ENCODE data around the gene SPTBN1. TPM values are rescaled to one million over a fixed set of nuclear protein-coding genes. Genes with fewer than 3 reads are reported as not detected.

The SPTBN1 gene
- total and polyA plus RNA-seq, 7 experiments from 2014 or later = 43.3 to 207 (median 171) TPM

GRCh38 chr2:54534221-54534620, 78.1 kb downstream of the SPTBN1 start:
- no peak overlapping the region for H3K27ac Mint-ChIP-seq
- intact Hi-C loops (cut with micrococcal nuclease) = no loop called here
- no peaks in the 10 kb centered on the region for H3K36me3 ChIP-seq (ENCODE audit: control insufficient read depth in 2 of 3, insufficient read depth in 3 of 3, low read length in 3 of 3)
- DNase-seq (no peak), ATAC-seq (no peak)
- no peaks in the 10 kb centered on the region for H3K4me1 ChIP-seq (ENCODE audit: control insufficient read depth in 2 of 2, insufficient read depth in 2 of 2, low read length in 2 of 2)
- peaks cover 0 to 9% (median 0%) of the 10 kb centered on the region in 5 donors for H3K36me3 Mint-ChIP-seq
- no peak overlapping the region for H3K4me3 Mint-ChIP-seq
- H3K9me3 Mint-ChIP-seq = no peaks in the 10 kb centered on the region
- CTCF ChIA-PET = no interaction called here
- no peak overlapping the region for H3K27ac ChIP-seq (ENCODE audit: low read depth, low read length)
- peaks cover 0 to 8% (median 4%) of the 10 kb centered on the region in 7 donors for H3K4me1 Mint-ChIP-seq
- H3K9me3 ChIP-seq (ENCODE audit: control insufficient read depth in 2 of 3, low read length in 3 of 3) = no peaks in the 10 kb centered on the region
- no peak overlapping the region for H3K4me3 ChIP-seq (ENCODE audit: low read length)
- POLR2A ChIA-PET = interaction anchor here (0.6 kb wide), 1 partner anchor 634 kb away, joined by 5 read pairs; no protein-coding TSS in a partner anchor
- H3K27me3 Mint-ChIP-seq = peaks cover 0 to 18% (median 0%) of the 10 kb centered on the region in 5 donors
- H3K27me3 ChIP-seq (ENCODE audit: control insufficient read depth in 2 of 2, insufficient read depth in 2 of 2, low read length in 2 of 2) = no peaks in the 10 kb centered on the region

GRCh38 chr2:54534625-54535024, 78.5 kb downstream of the SPTBN1 start:
- Mint-ChIP-seq H3K9me3 (no peaks in the 10 kb centered on the region), H3K27ac (no peak overlapping the region), H3K27me3 (peaks cover 0 to 22% (median 0%) of the 10 kb centered on the region in 5 donors), H3K36me3 (peaks cover 0 to 9% (median 0%) of the 10 kb centered on the region in 5 donors), H3K4me1 (peaks cover 0 to 6% (median 4%) of the 10 kb centered on the region in 7 donors), H3K4me3 (no peak overlapping the region)
- ChIA-PET POLR2A (interaction anchor here (0.6 kb wide), 1 partner anchor 634 kb away, joined by 5 read pairs; no protein-coding TSS in a partner anchor), CTCF (no interaction called here)
- Histone ChIP-seq H3K9me3 (ENCODE audit: control insufficient read depth in 2 of 3, low read length in 3 of 3) (no peaks in the 10 kb centered on the region), H3K4me3 (ENCODE audit: low read length) (no peak overlapping the region), H3K36me3 (ENCODE audit: control insufficient read depth in 2 of 3, insufficient read depth in 3 of 3, low read length in 3 of 3) (no peaks in the 10 kb centered on the region), H3K27ac (ENCODE audit: low read depth, low read length) (no peak overlapping the region), H3K4me1 (ENCODE audit: control insufficient read depth in 2 of 2, insufficient read depth in 2 of 2, low read length in 2 of 2) (no peaks in the 10 kb centered on the region), H3K27me3 (ENCODE audit: control insufficient read depth in 2 of 2, insufficient read depth in 2 of 2, low read length in 2 of 2) (no peaks in the 10 kb centered on the region)
- ATAC-seq (no peak), DNase-seq (no peak)
- intact Hi-C loops (cut with micrococcal nuclease) = no loop called here

- intact Hi-C loops (cut with micrococcal nuclease) = no loop called here
- Mint-ChIP-seq H3K9me3 (no peaks in the 10 kb centered on the region), H3K27ac (no peak overlapping the region), H3K4me1 (peaks cover 0 to 5% (median 0%) of the 10 kb centered on the region in 7 donors), H3K27me3 (peaks cover 0 to 30% (median 0%) of the 10 kb centered on the region in 5 donors), H3K36me3 (peaks cover 0 to 9% (median 0%) of the 10 kb centered on the region in 5 donors), H3K4me3 (no peak overlapping the region)
- H3K4me1 ChIP-seq (ENCODE audit: control insufficient read depth in 2 of 2, insufficient read depth in 2 of 2, low read length in 2 of 2) = no peaks in the 10 kb centered on the region
- H3K27ac ChIP-seq (ENCODE audit: low read depth, low read length) = no peak overlapping the region
- peak; percentile 54 for ATAC-seq
- DNase-seq = no peak
- H3K36me3 ChIP-seq (ENCODE audit: control insufficient read depth in 2 of 3, insufficient read depth in 3 of 3, low read length in 3 of 3) = no peaks in the 10 kb centered on the region
- ChIA-PET CTCF (no interaction called here), POLR2A (no interaction called here)
- no peaks in the 10 kb centered on the region for H3K9me3 ChIP-seq (ENCODE audit: control insufficient read depth in 2 of 3, low read length in 3 of 3)
- H3K27me3 ChIP-seq (ENCODE audit: control insufficient read depth in 2 of 2, insufficient read depth in 2 of 2, low read length in 2 of 2) = no peaks in the 10 kb centered on the region
- H3K4me3 ChIP-seq (ENCODE audit: low read length) = no peak overlapping the region
These were observed 79.6 kb downstream of the SPTBN1 start for GRCh38 chr2:54535599-54536195.

- Mint-ChIP-seq H3K4me3 (no peak overlapping the region), H3K27ac (no peak overlapping the region), H3K9me3 (no peaks in the 10 kb centered on the region), H3K36me3 (peaks cover 0 to 9% (median 0%) of the 10 kb centered on the region in 5 donors), H3K4me1 (peaks cover 0 to 5% (median 0%) of the 10 kb centered on the region in 7 donors), H3K27me3 (peaks cover 0 to 30% (median 0%) of the 10 kb centered on the region in 5 donors)
- Histone ChIP-seq H3K9me3 (ENCODE audit: control insufficient read depth in 2 of 3, low read length in 3 of 3) (no peaks in the 10 kb centered on the region), H3K27ac (ENCODE audit: low read depth, low read length) (no peak overlapping the region), H3K27me3 (ENCODE audit: control insufficient read depth in 2 of 2, insufficient read depth in 2 of 2, low read length in 2 of 2) (no peaks in the 10 kb centered on the region), H3K4me3 (ENCODE audit: low read length) (no peak overlapping the region), H3K4me1 (ENCODE audit: control insufficient read depth in 2 of 2, insufficient read depth in 2 of 2, low read length in 2 of 2) (no peaks in the 10 kb centered on the region), H3K36me3 (ENCODE audit: control insufficient read depth in 2 of 3, insufficient read depth in 3 of 3, low read length in 3 of 3) (no peaks in the 10 kb centered on the region)
- DNase-seq = no peak
- CTCF ChIA-PET = no interaction called here
- POLR2A ChIA-PET = no interaction called here
- intact Hi-C loops (cut with micrococcal nuclease) = no loop called here
- no peak for ATAC-seq
These were observed 80.6 kb downstream of the SPTBN1 start for GRCh38 chr2:54536720-54537119.

- Mint-ChIP-seq H3K36me3 (peaks cover 0 to 9% (median 0%) of the 10 kb centered on the region in 5 donors), H3K9me3 (no peaks in the 10 kb centered on the region), H3K27ac (no peak overlapping the region), H3K4me3 (no peak overlapping the region), H3K27me3 (peaks cover 0 to 30% (median 0%) of the 10 kb centered on the region in 5 donors), H3K4me1 (peaks cover 0 to 6% (median 0%) of the 10 kb centered on the region in 7 donors)
- H3K27ac ChIP-seq (ENCODE audit: low read depth, low read length) = no peak overlapping the region
- no peak for DNase-seq
- H3K4me1 ChIP-seq (ENCODE audit: control insufficient read depth in 2 of 2, insufficient read depth in 2 of 2, low read length in 2 of 2) = no peaks in the 10 kb centered on the region
- no peaks in the 10 kb centered on the region for H3K9me3 ChIP-seq (ENCODE audit: control insufficient read depth in 2 of 3, low read length in 3 of 3)
- no peaks in the 10 kb centered on the region for H3K36me3 ChIP-seq (ENCODE audit: control insufficient read depth in 2 of 3, insufficient read depth in 3 of 3, low read length in 3 of 3)
- intact Hi-C loops (cut with micrococcal nuclease) = no loop called here
- ATAC-seq = no peak
- H3K27me3 ChIP-seq (ENCODE audit: control insufficient read depth in 2 of 2, insufficient read depth in 2 of 2, low read length in 2 of 2) = no peaks in the 10 kb centered on the region
- POLR2A ChIA-PET = no interaction called here
- CTCF ChIA-PET = interaction anchor here (0.6 kb wide), 2 partner anchors 154 to 519 kb away, joined by 3 to 4 read pairs; no protein-coding TSS in a partner anchor
- no peak overlapping the region for H3K4me3 ChIP-seq (ENCODE audit: low read length)
These were observed 82.4 kb downstream of the SPTBN1 start for GRCh38 chr2:54538537-54538936.

GRCh38 chr2:54539683-54540082, 83.6 kb downstream of the SPTBN1 start:
- Histone ChIP-seq H3K4me3 (ENCODE audit: low read length) (no peak overlapping the region), H3K36me3 (ENCODE audit: control insufficient read depth in 2 of 3, insufficient read depth in 3 of 3, low read length in 3 of 3) (no peaks in the 10 kb centered on the region), H3K27ac (ENCODE audit: low read depth, low read length) (no peak overlapping the region), H3K9me3 (ENCODE audit: control insufficient read depth in 2 of 3, low read length in 3 of 3) (no peaks in the 10 kb centered on the region), H3K27me3 (ENCODE audit: control insufficient read depth in 2 of 2, insufficient read depth in 2 of 2, low read length in 2 of 2) (no peaks in the 10 kb centered on the region), H3K4me1 (ENCODE audit: control insufficient read depth in 2 of 2, insufficient read depth in 2 of 2, low read length in 2 of 2) (no peaks in the 10 kb centered on the region)
- Mint-ChIP-seq H3K9me3 (no peaks in the 10 kb centered on the region), H3K27ac (no peak overlapping the region), H3K4me1 (peaks cover 0 to 6% (median 0%) of the 10 kb centered on the region in 7 donors), H3K36me3 (peaks cover 0 to 9% (median 0%) of the 10 kb centered on the region in 5 donors), H3K4me3 (no peak overlapping the region), H3K27me3 (peaks cover 0 to 25% (median 0%) of the 10 kb centered on the region in 5 donors)
- no peak for DNase-seq
- ChIA-PET POLR2A (interaction anchor here (1.0 kb wide), 1 partner anchor 8 kb away, joined by 4 read pairs; no protein-coding TSS in a partner anchor), CTCF (no interaction called here)
- ATAC-seq = no peak
- intact Hi-C loops (cut with micrococcal nuclease) = no loop called here

- Mint-ChIP-seq H3K27me3 (peaks cover 0 to 23% (median 0%) of the 10 kb centered on the region in 5 donors), H3K4me3 (no peak overlapping the region), H3K27ac (no peak overlapping the region), H3K9me3 (peaks cover 0 to 3% (median 0%) of the 10 kb centered on the region in 11 donors), H3K36me3 (peaks cover 0 to 11% (median 0%) of the 10 kb centered on the region in 5 donors), H3K4me1 (peaks cover 0 to 6% (median 0%) of the 10 kb centered on the region in 7 donors)
- intact Hi-C loops (cut with micrococcal nuclease) = no loop called here
- Histone ChIP-seq H3K4me1 (ENCODE audit: control insufficient read depth in 2 of 2, insufficient read depth in 2 of 2, low read length in 2 of 2) (no peaks in the 10 kb centered on the region), H3K27me3 (ENCODE audit: control insufficient read depth in 2 of 2, insufficient read depth in 2 of 2, low read length in 2 of 2) (no peaks in the 10 kb centered on the region), H3K4me3 (ENCODE audit: low read length) (no peak overlapping the region), H3K36me3 (ENCODE audit: control insufficient read depth in 2 of 3, insufficient read depth in 3 of 3, low read length in 3 of 3) (no peaks in the 10 kb centered on the region), H3K9me3 (ENCODE audit: control insufficient read depth in 2 of 3, low read length in 3 of 3) (no peaks in the 10 kb centered on the region), H3K27ac (ENCODE audit: low read depth, low read length) (no peak overlapping the region)
- ChIA-PET CTCF (no interaction called here), POLR2A (interaction anchor here (1.0 kb wide), 1 partner anchor 8 kb away, joined by 4 read pairs; no protein-coding TSS in a partner anchor)
- ATAC-seq = no peak
- no peak for DNase-seq
These were observed 84.1 kb downstream of the SPTBN1 start for GRCh38 chr2:54540194-54540593.

Measured in naive thymus-derived CD4-positive, alpha-beta T cell (primary cell).